ENCODE measurements around the gene FAM20C. TPM values are rescaled to one million over a fixed set of nuclear protein-coding genes. Genes with fewer than 3 reads are reported as not detected.

FAM20C gene
- polyA plus RNA-seq, 1 experiment: 32.5 TPM

DNA sequence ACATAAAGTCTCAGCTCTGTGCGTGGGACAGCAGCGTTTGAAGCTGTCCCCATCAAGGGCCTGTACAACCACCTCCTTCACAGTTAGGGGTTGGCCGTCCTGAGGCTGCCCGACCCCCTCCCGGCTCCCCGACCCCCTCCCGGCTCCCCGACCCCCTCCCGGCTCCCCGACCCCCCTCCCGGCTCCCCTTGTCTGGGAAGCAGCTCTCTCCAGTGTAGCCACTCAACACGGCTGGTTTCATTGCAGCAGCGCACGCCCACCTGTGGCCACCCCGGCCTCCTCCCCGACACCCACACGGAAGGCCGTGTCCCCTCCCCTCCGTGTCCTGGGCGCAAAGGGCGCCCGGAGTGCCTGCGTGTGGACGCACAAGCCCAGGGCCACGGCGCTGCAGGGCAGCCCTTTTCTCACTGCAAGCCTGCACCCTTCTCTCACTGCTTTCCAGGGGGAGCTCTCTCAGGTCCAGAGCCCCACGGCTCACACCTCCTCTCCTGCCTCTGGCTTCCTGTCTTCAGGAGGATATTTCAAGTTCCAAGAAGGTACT is 20.9 kb upstream of the FAM20C start:
- POLR2A ChIA-PET: no interaction called here
- H3K4me3 ChIP-seq (ENCODE audit: low read depth, low read length): no peak overlapping the region
- TF ChIP-seq, protein P1, sequence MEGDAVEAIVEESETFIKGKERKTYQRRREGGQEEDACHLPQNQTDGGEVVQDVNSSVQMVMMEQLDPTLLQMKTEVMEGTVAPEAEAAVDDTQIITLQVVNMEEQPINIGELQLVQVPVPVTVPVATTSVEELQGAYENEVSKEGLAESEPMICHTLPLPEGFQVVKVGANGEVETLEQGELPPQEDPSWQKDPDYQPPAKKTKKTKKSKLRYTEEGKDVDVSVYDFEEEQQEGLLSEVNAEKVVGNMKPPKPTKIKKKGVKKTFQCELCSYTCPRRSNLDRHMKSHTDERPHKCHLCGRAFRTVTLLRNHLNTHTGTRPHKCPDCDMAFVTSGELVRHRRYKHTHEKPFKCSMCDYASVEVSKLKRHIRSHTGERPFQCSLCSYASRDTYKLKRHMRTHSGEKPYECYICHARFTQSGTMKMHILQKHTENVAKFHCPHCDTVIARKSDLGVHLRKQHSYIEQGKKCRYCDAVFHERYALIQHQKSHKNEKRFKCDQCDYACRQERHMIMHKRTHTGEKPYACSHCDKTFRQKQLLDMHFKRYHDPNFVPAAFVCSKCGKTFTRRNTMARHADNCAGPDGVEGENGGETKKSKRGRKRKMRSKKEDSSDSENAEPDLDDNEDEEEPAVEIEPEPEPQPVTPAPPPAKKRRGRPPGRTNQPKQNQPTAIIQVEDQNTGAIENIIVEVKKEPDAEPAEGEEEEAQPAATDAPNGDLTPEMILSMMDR (IDR thresholded peaks at IDR 0.05; ENCODE audit: insufficient read depth, low read depth, low read length): no peak
- CTCF ChIA-PET: interaction anchor here (1.5 kb wide), 1 partner anchor 14 kb away, joined by 3 read pairs; no protein-coding TSS in a partner anchor
- no peaks in the 10 kb centered on the region for H3K36me3 ChIP-seq (ENCODE audit: control insufficient read depth, insufficient read depth, low read length)
- DNase-seq (ENCODE audit: low read depth): no peak
- peaks cover 8% of the 10 kb centered on the region; the same call in 1 of the 2 replicates for H3K27me3 ChIP-seq (ENCODE audit: control insufficient read depth, insufficient read depth, low read length)

DNA sequence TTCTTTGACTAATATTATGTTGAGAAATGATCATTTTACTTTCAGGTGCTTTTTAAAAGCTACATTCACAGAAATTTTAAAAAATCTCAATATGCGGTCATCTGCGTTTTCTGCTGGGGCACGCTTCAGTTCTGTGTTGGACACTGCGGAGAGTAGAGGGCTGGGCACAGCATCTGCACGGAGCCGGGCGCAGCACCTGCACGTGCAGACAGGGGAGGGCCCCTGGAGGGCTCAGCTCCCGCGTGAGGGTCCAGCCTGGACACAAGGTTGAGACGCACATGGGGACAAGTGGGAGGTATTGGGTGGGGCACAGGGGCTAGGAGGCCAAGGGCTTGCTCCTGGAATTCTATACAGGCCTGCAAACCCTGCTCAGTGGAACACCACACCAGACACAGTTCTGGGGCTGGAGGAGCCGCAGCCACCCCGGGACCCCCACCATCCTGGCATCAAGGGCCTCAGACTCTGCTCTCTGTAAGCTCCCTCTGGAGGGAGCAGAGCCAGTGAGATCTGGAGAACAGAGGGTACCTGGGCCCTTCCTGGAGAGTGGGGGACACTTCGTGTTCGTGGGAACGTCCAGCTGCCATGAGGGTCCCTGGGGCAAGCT is 20.4 kb upstream of the FAM20C start:
- ChIA-PET CTCF (interaction anchor here (1.5 kb wide), 1 partner anchor 13 kb away, joined by 3 read pairs; no protein-coding TSS in a partner anchor), POLR2A (no interaction called here)
- H3K27me3 ChIP-seq (ENCODE audit: control insufficient read depth, insufficient read depth, low read length): peaks cover 6% of the 10 kb centered on the region; the same call in 1 of the 2 replicates
- H3K36me3 ChIP-seq (ENCODE audit: control insufficient read depth, insufficient read depth, low read length): no peaks in the 10 kb centered on the region
- TF ChIP-seq, protein P1 (IDR thresholded peaks at IDR 0.05; ENCODE audit: insufficient read depth, low read depth, low read length): no peak
- no peak overlapping the region for H3K4me3 ChIP-seq (ENCODE audit: low read depth, low read length)
- DNase-seq (ENCODE audit: low read depth): no peak

DNA sequence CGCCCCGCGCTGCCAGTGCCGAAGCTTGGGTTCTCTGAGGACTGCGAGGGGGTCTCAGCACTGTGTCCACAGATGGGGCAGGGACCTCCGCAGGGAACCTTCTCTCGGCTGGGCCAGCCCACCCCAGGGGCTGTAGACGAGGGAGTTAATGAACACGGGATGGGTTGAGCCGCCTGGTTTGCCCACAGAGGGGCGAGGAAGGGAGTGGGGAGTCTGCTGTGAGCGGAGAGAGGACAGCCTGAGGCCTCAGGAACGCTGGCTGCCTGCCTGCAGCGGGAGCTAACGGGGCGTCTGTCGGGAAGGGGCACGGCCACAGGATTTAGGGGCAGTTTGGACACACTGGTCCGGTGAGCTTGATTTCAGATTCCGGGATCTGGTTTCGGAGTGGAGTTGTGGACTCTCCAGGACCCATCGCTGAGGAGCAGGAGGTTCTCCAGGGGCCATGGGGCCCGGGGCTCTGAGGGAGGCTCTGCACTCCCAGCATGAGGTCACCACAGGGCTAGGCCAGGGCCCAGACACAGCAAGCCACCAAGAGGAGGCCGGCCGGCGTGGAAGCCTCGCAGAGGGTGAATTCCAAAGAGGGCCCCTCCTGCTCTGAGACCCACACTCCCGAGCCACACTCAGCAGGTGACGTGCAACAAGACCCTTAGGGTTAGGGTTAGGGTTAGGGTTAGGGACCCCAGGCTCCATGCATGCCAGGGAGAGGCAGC is 19.0 kb upstream of the FAM20C start:
- CTCF ChIA-PET: no interaction called here
- no peak overlapping the region for H3K4me3 ChIP-seq (ENCODE audit: low read depth, low read length)
- TF ChIP-seq, protein P1 (IDR thresholded peaks at IDR 0.05; ENCODE audit: insufficient read depth, low read depth, low read length): no peak
- no peaks in the 10 kb centered on the region for H3K36me3 ChIP-seq (ENCODE audit: control insufficient read depth, insufficient read depth, low read length)
- POLR2A ChIA-PET: no interaction called here
- H3K27me3 ChIP-seq (ENCODE audit: control insufficient read depth, insufficient read depth, low read length): peaks cover 5% of the 10 kb centered on the region; the same call in 1 of the 2 replicates
- DNase-seq (ENCODE audit: low read depth): no peak

DNA sequence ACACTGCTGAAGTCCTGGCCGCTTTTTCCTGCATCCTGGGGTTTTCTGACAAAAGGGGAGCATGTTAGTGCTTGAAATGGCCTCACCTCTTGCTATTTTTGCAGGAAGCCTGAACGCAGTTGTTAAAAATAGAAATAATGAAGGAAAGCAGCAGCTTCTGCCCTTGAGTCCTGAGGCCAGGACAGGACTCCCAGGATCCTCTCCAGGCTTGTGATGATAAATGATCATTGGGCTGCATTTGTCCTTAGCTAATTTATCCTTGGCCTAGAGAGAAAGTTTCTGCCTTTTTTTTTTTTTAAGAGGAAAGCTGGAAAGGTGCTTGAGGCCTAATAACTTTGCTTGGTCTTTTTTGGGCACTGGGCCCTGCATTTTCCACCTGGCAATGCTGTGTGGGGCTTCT is 17.7 kb upstream of the FAM20C start:
- Histone ChIP-seq H3K27me3 (ENCODE audit: control insufficient read depth, insufficient read depth, low read length) (0 out of 2 replicates have a peak, but pooled peaks cover 4% of the 10 kb centered on the region), H3K4me3 (ENCODE audit: low read depth, low read length) (no peak overlapping the region), H3K36me3 (ENCODE audit: control insufficient read depth, insufficient read depth, low read length) (no peaks in the 10 kb centered on the region)
- ChIA-PET CTCF (no interaction called here), POLR2A (no interaction called here)
- TF ChIP-seq, protein P1 (IDR thresholded peaks at IDR 0.05; ENCODE audit: insufficient read depth, low read depth, low read length): no peak
- no peak for DNase-seq (ENCODE audit: low read depth)

DNA sequence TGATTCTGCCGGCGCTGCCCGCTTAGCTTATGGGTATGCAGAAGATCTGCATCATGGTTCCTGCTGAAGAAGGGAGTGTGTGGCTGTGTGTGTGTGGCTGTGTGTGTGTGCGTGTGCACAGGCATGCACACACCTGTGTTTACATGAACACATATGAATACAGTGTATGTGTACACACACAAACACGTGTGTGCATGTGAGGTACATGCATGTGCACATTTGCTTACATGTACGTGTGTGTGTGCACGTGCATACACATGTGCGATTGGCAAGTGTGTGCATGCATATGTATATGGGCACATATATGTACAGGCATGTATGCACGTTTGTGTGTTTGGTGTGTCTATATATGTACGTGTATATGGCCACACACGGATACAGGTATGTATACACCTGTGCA is 16.4 kb upstream of the FAM20C start:
- TF ChIP-seq, protein P1 (IDR thresholded peaks at IDR 0.05; ENCODE audit: insufficient read depth, low read depth, low read length): no peak
- ChIA-PET CTCF (no interaction called here), POLR2A (no interaction called here)
- 0 out of 2 replicates have a peak, but pooled peaks cover 4% of the 10 kb centered on the region for H3K27me3 ChIP-seq (ENCODE audit: control insufficient read depth, insufficient read depth, low read length)
- H3K4me3 ChIP-seq (ENCODE audit: low read depth, low read length): no peak overlapping the region
- no peaks in the 10 kb centered on the region for H3K36me3 ChIP-seq (ENCODE audit: control insufficient read depth, insufficient read depth, low read length)
- no peak for DNase-seq (ENCODE audit: low read depth)

Measured in BJ (cell line).